Stimulated activated CD4-positive, alpha-beta T cell treated with anti-CD3 and anti-CD28 coated beads, Interleukin-1b, Interleukin-23, amount 100 ng/mL, for 48 hours (primary cell): ENCODE data around the gene NOXRED1.
A peak's percentile ranks its signal among the peaks of the same experiment; 100 is the strongest.

Experiments
- DNase-seq: peaks from one replicate; pipeline ENCODE4 v3.0.0-alpha.2; 2020

The NOXRED1 gene

GRCh38 chr14:77407158-77407557 is 16.2 kb downstream of the NOXRED1 start:
- DNase-seq = no peak

GRCh38 chr14:77406718-77407117 is 16.6 kb downstream of the NOXRED1 start:
- DNase-seq = no peak

DNA sequence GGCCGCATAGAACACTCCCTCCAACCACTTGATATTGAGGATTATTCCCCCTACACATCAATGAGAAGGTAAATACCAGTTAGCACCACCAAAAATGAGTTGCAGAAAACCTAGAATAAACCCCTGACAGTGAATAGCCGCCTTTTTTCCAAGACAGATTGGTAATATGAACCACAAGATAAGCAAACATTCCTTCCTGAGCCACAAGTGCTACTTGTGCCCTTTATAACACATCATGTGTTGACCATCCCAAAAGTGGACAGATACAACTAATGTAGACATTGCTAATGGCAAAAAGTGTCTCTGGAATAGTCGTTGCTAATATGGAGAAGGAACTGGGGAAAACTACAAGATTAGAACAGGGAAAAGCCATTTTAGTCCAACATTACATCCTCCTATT is 17.2 kb downstream of the NOXRED1 start:
- DNase-seq = no peak

DNA sequence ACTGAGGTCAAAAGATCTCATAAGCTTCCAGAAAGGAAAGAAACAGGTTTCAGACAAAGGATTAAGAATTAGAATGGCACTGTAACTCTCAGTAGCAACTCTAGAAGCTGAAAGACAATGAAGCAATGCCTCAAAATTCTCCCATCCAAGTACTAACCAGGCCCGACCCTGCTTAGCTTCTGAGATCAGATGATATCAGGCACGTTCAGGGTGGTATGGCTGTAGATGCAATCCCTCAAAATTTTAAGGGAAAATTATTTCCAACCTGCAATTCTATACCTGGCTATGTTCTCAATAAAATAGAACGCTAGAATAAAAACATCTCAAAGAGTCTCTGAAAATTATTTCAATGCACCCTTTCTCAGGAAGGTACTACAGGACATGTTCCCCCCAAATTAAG is 19.6 kb downstream of the NOXRED1 start:
- DNase-seq = no peak

DNA sequence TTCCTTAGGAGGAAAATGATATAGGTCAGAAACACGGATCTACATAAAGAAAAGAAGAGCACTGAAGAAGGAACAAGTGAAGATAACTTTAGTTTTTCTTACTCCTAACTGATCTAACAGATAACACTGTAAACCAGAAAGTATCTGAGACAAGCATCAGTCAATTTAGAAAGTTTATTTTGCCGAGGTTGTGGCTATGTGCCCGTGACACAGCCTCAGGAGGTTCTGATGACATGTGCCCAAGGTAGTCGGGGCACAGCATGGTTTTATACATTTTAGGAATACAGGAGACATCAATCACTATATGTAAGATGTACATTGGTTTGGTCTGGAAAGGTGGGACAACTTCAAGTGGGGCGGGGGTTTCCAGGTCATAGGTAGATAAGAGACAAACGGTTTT is 23.1 kb downstream of the NOXRED1 start:
- DNase-seq = no peak

DNA sequence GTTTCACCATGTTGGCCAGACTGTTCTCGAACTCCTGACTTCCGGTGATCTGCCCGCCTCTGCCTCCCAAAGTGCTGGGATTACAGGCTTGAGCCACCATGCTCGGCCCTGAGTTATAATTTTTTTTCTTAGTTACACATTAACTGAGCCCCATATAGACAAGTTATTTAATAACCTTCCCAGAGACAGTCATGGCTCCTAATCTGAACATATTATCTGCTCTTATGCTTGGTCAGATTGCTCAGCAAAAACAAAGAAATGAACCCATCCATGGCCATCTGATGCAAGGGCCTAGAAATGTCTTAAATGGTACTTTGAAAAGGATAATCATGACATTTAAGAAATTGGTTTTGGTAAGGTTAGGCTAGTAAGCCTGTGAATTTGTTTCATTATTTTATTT is 33.1 kb downstream of the NOXRED1 start:
- no peak for DNase-seq

DNA sequence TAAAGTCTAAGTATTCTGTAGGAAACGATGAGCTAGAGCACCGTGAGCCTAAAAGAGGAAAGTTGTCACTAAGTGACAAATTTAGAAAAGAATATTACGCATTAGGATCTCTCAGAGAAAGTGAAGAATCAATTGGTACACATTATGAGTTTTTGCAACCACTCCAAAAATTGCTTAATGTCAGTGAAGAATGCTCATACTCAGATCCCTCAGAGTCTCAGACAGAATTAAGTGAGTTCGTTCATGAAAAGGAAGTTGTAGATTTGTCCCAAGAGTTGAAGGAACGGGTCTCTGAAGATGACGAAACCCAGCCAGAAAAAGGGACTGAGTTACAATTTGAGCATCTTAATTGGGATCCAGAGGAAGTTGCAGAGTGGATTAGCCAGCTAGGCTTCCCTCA is 44.6 kb downstream of the NOXRED1 start:
- no peak for DNase-seq

DNA sequence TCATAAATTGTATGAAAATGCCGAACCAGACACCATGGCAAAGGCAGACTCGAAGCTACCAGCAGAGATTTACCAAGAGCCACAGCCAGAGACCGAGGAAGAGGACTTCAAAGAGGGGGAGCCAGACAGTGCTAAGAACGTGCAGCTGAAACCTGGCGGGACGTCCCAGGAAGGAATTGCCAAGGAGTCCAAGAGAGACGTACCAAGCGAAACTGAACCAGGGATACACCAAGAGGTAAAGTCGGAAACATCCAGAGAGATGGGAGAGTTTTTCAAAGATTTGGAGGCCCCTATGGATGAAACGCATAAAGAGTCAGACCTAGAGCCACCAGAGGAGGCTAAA is 45.9 kb downstream of the NOXRED1 start:
- DNase-seq = no peak

DNA sequence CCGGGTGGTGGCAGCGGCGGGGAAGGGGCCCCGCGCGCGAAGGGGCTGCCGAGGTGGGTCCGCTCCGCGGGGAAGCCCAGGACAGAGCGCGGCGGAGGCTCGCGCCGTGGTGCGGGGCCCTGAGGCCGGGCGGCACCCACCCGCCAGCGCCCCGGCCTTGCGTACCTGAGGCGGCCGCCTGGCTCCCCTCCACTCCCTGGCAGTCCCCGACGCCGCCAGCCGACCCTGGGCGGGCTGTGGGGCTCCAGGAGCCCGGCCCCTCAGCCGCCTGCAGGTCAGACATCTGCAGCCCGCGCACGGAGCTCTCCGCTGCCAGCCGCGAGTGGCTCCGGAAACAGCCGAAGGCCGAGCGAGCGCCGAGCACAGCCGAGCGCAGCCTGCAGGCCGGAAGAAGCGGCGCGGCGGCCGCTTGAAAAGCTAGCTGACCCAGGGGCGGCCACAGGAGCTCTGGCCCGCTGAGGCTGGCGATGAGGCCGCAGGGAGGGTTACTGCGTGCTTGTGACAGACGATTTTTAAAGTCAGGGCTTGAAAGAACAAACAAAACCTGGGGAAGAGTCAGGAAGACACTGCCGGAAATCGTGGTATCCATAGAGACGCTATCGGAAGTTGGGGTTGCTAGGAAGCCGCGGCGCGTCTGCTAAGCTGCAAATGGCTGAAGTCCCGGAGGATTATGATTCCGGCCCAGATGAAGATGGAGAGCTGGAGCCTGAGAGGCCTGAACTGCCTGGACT is 46.4 kb downstream of the NOXRED1 start, which contains the start of the genes SAMD15 and TMED8:
TSS of gene SAMD15 (plus strand) at position 609 of the 731 bp plus-strand sequence. CDS start at position 649, 40 bp downstream.
TSS of gene TMED8 (minus strand) at position 324 of the 731 bp plus-strand sequence. CDS start at position 283, 41 bp downstream.
- peak; percentile 81 for DNase-seq

GRCh38 chr14:77375973-77376770 is 47.2 kb downstream of the NOXRED1 start:
- DNase-seq = peak; percentile 35

GRCh38 chr14:77375164-77375950 is 48.0 kb downstream of the NOXRED1 start:
- DNase-seq = no peak

DNA sequence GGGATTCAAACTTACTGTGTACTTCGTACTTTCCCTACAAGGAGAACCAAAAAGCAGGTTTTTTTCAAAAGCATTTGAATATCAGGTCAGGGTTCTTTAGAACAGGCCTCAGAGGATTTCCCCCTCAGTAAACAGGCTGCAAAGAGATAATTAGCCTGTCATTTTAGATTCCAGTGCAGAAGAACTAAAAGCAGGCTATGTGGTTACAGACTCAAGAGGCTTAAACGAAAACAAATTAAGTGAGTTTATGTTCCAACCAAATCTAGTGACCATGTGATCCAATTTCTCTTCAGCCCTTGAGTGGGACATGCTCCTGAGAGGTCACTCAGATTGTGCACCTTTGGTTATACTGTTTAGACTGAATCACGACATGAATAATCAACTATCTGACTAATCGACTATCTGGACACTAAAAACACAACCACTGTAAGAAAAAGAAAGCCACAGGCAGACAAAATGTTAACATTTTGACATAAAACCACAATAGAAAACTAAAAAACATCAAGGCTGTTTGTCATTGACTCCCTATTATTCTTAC is 51.0 kb downstream of the NOXRED1 start:
- DNase-seq = no peak

DNA sequence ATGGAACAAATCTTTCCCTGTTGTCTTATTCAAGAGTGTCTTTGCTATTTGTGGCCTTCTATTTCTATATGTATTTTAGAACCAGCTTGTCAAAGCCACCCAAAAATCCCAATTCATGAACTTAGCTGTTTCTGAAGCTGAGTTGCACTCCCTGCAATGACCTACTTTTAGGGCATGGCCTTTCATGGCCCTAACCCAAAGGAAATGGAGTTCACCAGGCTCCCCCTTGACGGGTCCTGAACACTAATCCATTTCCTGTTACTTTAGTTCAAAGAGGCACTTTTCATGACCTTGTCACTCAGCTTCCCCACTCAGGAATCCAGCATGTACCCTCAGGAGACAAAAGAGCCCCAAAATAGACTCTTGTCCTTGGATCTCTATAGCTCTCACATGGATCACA is 54.0 kb downstream of the NOXRED1 start:
- DNase-seq = no peak

DNA sequence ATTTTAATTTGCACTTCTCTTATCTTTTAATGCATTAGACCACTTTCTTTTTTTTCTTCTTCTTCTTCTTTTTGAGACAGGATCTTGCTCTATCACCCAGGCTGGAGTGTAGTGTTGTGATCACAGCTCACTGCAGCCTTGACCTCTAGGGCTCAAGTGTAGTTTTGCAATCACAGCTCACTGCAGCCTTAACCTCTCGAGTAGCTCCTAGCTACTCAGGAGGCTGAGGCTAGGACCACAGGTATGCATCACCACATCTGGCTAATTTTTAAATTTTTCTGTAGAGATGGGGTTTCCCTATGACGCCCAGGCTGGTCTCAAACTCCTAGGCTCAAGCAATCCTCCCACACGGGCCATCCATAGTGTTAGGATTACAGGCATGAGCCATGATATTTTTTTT is 59.2 kb downstream of the NOXRED1 start:
- DNase-seq = no peak

- no peak for DNase-seq
These were observed 63.7 kb downstream of the NOXRED1 start for GRCh38 chr14:77359626-77360025.

GRCh38 chr14:77356899-77357298 is 66.4 kb downstream of the NOXRED1 start:
- no peak for DNase-seq

GRCh38 chr14:77355811-77356210 is 67.5 kb downstream of the NOXRED1 start:
- no peak for DNase-seq

DNA sequence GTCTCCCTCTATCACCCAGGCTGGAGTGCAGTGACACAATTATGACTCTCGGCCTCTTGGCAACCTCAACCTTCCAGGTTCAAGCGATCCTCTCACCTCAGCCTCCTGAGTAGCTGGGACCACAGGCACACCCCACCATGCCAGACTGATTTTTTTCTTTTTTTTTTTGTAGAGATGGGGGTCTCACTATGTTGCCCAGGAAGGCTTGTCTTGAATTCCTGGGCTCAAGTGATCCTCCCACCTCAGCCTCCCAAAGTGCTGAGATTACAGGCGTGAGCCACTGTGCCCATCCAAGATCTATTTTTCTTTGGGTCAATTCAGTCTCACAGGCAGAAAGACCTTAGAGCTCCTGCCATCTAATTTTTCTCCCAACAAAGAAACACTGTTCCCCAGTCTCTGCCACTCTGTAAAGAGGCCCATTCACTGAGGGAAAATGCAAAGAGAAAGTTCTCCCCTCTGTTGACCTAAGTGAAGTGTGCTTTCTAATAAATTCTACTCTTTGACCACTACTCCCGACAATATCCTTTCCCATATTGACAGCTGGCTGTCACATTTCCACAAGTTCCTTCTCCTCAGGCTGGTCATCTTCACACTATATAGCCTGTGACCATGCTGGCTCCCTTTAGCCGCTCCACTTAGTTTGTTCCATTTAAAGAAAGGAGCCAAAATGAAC is 69.7 kb downstream of the NOXRED1 start:
- no peak for DNase-seq

DNA sequence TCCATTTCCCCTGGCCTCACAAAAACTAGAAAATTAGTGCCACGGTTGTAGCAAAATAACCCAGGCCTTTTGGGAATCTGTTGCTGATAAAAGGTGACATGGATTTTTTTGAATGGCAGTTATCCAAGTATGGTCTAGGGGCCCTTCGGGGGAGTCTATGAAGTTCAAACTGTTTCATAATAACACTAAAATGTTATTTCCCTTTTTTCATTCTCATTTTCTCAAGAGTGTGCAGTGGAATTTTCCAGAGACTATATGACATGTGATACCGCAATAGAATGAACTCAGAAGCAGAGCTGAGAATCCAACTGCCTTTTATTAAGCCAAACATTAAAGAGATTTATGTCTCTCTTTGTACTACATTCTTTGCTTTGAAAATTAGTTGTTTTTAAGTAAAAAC is 75.6 kb downstream of the NOXRED1 start:
- no peak for DNase-seq

- DNase-seq = no peak
These were observed 76.8 kb downstream of the NOXRED1 start for GRCh38 chr14:77346495-77346894.

- DNase-seq = no peak
These were observed 78.8 kb downstream of the NOXRED1 start for GRCh38 chr14:77344377-77344996.
